AG08395 (cell line): ENCODE measurements around the gene PANK4.
A peak's percentile ranks its signal among the peaks of the same experiment; 100 is the strongest.

Source experiments
- DNase-seq: peaks from one replicate; pipeline ENCODE4 v3.0.0; 2012; ENCODE audit warnings: mixed read lengths, low spot score

The PANK4 gene

DNA sequence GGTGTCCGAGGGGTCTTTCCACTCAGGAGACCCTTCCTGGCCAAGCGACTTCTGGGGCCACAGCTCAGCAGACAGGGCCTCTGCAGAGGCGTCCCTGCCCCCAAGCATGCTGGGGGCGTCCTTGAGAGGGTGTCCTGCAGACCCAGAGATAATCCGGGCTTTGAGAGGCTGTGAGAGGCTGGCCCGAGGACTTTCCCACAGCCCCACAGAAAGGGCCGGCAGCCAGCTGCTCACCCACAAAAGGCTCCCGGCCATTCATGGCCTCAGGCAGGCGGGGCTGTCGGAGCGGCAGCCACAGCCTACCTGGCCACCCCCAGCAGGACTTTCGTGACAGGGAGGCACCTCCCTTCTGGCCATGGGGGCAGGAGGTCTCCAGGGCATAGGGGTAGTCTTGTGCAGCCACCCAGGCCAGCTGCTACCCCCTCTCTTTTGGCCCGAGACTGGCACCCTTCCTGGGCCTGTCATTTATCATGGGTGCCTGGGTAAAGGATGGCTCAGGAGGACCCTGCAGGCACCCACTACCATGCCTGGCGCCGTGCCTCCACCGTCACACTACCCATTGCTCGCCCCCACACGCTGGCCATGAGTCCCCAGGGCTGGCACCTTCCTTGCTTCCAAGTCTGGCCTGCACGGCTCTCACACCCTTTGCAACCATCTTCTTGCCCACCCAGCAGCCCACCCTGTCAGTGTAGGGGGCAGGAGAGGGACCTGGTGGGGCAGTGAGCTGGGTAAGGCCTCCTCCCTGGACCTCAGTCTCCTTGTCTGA lies 18.7 kb upstream of the PANK4 start:
- DNase-seq = no peak

DNA sequence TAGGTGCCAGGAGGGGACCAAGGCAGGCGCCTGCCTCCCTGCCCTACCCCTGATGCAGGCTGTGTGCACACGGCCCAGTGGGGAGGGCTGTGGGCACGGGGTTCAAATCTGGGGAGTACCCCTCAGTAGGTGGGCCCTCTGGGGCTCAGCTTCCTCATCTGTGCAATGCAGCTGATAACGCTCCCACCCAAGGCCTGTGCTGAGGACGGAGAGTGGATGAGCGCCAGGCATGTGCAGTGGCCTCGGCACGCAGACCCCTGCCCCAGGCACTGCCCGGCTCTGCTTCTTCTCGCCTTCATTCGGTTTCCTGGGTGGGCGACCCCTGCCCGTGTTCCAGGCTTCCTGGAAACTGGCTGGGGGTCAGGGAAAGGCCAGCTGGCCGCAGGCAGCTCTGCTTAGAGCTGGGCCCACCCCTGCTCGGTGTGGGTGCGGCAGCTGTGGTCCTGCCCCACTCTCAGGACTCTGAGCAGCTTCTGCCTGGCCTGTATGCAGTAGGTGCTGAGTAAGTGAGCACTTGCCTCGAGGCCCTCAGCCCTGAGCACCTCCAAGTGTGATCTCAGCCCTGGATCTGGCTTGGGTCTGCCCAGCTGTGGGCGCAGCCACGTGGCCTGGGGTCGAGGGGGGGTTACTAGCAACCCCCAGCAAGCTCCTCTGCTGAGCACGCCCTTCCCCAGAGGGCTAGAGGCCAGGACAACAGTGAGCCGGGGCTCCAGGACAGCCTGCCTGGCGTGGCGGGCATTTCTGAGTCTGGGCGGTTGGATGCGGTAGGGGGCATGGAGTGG lies 17.9 kb upstream of the PANK4 start:
- DNase-seq = no peak

DNA sequence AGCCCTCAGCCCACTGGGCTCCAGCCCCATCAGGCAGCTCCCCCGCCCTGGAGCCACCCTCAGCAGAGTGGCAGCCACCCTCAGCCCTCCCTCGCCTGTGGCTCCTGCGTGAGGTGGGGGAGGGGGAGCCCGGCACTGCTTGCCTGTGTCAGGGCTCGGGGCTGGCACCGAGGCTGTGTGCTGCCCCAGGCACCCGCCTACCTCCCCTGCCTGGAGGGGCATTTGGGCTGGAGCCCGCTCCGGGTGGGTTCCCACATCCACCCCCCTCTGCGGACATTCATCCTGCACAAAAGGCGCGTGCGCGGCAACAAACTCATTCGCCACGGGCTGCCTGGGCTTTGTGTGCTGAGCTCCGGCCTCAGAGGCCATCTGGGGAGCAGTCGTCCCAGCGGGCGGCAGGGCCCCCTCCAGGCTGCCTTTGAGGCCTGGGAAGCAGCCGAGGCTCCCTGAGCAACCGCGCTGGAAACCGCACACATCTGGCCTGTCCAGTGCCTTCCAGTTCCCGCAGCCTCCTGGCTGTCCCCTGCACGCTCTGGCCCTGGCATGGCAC lies 17.2 kb upstream of the PANK4 start:
- peak; percentile 38 for DNase-seq

DNA sequence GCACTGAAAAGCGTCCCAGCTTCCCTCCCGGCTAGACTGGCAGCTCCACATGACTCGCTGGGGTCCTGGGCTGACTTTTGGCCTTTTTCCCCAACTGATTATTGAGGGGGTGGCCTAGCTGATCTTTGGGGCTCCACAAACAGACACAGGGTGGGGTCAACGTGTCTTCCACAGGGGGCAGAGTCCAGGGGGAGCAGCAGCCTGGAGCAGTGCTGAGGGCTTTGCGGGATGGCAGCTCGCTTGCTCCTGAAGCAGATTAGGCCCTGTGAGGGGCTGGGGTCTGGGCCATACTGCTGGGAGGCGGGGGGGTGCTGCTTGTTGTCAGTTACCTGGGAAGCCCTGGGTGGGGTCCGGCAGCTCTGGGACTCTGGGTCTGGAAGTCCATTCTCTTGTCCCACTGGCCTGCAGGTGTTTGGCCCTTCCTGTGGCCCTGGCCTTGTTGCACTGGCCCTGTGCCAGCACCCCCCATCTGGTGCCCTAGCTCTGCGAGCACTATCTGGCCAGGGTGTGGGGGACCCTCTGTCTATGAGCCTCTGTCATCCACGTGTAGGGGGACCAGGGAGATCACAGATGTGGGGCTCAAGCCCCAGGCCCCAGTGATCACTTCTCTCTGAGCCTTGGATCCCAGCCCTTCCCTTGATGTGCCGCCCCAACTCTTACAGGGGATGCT lies 16.0 kb upstream of the PANK4 start:
- DNase-seq = no peak

DNA sequence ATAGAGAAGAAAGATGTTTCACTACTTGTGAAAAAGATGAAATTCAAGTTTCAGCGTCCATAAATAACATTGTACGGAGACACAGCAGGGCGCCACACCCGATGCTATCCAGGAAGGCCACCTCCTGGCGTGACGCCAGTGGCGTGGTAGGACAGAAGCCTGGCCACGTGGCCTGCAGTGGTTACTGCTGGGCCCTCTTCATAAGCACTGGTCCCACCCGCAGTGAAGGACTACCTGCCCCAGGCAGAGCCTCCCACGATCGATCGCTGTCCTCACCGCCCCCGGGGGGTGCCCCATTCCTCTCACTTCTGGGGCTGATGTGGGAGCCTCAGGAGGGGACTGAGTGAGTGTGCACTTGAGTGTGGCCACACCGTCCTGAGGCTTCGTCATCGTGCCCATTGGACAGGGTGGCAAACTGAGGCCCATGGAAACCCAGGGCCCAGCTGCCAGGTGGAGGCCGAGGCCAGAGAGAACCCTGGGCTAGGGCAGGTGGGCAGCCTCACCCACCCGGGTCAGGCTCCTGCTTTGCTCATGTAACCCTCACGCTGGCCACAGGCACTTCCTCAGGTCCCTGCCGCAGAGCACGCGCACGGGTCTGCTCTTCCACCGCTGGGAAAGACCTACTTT lies 15.3 kb upstream of the PANK4 start:
- DNase-seq = no peak

DNA sequence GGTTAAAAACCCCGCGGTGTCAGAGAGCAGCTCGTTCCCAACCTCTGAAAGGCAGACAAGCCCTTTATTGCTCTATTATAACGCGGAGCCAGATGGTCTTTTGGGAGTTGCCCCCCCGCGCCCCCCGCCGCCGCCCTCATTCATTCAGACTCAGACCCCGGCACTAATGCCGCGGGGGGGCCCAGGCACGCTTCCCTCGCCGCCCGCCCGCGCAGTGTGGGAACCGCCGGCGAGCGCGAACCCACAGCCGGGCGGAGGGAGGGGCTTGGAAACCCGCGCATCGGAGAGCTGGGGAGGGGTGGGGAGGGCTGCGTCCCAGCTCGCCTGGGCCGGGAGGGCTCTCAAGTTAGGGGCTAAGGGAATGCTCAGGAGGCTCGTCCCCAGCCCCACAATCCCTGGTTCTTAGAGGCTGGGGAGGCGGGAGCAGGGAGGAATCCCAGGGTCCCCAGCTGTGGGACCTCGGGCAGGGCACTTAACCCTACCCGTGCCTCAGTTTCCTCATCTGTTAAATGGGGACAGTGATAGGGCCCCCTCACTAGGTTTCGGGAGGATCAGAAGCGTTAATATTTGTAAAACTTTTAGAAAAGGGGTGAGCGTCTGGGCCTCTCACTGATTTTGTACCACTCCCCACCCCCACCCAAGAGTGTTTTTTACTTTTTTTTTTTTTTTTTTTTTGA lies 14.6 kb upstream of the PANK4 start:
- DNase-seq = no peak

DNA sequence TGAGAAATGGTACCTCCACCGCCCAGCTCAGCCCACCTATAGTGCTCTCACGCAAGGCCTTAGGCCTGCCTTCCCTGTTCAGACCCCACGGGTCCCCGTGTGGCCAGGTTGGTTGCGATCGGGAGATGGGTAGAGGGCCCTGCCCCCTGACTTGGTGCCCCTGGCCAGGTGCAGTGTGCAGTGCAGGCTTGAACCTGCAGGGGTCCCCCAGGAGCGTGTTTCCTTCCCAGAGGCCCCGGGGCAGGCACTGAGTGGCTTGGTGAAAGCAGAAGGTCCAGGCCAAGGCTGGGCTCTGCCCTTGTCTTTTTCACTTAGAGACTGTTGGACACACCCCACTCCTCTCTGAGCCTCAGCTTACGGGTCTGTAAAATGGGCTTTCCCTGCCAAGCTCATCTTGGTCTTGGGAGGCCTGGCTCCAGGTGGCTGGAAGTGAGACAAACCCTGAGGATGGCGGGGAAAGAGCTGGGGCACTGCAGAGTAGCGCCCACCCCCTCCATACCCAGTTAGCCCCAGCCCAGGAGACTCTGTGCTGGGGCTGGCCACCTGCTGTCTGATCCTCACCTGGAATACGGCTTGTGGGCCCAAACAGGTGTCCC lies 13.0 kb upstream of the PANK4 start:
- no peak for DNase-seq

DNA sequence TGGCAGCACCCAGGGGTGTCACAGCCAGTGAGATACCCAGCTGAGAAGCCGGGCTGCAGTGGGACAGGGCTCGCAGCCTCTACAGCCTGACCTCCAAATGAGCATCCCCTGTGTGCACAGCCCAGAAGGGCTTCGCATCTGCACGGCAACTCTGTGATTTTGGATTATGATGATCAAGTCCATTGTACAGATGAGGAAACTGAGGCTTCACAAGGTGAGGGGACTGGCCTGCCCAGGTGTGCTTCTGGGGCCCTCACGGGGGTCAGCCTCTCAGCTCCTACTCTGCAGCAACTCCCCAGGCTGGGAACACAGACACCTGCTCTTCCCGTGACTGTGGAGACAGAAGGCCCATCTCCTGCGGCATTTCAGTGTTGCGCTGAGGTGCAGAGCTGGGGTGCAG lies 12.5 kb upstream of the PANK4 start:
- DNase-seq = no peak

DNA sequence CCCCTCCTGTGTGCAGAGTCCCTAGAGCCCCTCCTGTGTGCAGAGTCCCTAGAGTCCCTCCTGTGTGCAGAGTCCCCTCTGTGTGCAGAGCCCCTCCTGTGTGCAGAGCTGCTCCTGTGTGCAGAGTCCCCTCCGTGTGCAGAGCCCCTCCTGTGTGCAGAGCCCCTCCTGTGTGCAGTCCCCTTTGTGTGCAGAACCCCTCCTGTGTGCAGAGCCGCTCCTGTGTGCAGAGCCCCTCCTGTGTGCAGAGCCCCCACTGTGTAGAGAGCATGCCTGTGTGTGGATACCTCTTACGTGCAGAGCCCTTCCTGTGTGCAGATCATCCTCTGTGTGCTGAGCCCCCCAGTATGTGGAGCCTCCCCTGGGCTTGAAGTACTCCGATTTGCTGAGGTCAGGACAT lies 12.0 kb upstream of the PANK4 start:
- no peak for DNase-seq

DNA sequence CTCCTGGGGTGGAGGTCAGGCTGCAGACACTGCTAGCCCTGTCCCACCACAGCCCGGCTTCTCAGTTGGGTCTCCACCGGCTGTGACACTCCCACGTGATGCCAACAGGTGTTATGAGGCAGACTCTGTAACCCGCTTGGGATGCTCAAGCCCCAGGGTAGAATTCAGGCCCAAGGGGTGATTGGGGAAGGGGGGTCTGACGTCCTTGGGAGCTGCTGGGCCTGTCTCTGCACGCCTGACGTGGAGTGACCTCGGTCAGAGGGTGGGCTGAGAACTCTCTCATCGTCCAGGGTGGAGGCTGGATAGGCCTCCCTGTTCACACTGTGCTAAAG lies 11.4 kb upstream of the PANK4 start:
- no peak for DNase-seq

DNA sequence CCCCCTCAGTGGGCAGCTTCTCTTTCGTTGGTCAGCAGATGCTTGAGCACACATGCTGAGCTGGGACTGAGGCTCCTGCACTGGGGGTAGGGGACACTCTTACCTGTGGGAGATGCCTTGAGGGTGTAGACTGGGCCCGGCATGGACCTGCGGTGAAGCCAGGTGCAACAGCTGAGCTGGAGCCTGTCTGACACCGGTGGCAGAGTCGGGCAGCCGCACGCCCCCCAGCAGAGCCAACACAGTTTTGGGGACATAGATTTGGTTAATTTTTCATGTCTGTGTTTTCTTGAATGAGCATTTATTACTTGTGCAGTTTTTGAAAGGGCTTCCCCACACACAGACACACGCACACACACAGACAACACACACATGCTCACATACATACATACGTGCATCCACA lies 9.6 kb upstream of the PANK4 start:
- no peak for DNase-seq

DNA sequence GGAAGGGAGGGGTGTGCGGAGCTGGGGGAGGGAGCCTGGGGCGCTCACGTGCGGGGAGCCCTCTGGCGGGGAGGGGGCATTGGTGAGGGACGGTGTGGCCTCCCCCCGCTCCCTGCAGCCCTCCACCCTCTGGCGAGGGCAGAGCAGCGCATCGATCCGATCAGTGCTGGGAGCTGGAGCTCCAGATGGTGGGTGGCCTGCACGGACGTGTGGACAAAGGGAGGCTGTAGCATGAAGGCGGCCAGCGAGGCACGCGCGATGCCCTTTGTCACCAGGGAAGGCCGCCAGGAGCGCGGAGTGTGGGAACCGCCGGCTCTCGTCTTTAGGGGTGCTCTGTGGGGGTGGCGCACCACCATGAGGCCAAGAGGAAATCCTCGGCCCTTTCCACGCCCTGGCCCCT lies 9.1 kb upstream of the PANK4 start:
- DNase-seq = no peak

DNA sequence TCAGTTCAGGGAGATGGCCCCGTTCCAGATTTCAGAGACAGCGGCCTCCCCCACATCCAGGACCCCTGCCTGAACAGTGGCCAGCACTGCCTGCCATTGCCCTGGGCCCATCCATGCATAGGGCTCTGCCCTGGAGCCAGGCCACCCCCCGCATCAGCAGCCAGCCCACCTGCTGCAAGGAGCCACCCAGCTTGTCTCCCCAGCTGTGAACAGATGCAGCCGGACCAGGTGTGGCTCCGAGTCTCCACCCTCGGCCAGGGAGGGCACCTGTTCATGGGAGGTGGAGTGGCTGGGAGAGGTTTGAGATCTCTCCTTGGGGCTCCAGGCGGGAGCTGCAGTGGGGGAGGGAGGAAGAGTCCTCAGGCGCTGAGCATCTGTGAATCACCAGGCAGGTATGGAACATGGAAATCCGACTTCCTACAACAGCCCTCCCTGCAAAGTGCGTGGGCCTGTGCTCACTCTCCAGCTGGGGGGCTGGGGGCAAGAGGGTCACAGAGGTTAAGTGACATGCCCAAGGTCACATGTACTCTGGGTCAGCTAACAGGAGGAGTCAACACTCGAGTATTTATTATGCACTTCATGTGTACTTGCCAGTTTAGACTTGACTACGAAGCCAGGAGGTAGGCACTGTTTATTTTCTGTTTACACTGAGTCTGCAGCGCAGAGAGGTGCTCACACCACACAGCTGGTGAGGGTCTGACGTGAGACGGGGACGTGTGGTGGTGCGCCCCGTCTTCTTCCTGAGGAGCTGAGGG lies 8.5 kb upstream of the PANK4 start:
- no peak for DNase-seq

DNA sequence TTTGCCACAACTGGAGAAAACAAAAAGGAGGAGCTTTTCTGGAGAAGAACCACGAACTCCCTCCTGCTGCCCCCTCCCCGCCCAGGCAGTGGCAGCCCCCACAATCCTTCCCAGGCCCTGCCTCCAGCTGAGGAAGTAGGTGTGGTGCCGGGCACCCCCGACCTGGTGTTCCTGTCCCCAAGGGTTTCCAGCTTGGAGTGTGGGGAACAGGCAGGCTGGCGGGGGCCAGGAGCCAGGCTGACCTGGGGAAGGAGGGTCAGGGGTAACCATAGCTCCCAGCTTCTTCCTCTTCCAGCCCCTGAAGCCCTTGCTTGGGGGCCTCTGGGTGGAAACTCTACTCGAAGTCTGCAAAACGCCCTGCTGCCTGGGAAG lies 7.9 kb upstream of the PANK4 start:
- no peak for DNase-seq

DNA sequence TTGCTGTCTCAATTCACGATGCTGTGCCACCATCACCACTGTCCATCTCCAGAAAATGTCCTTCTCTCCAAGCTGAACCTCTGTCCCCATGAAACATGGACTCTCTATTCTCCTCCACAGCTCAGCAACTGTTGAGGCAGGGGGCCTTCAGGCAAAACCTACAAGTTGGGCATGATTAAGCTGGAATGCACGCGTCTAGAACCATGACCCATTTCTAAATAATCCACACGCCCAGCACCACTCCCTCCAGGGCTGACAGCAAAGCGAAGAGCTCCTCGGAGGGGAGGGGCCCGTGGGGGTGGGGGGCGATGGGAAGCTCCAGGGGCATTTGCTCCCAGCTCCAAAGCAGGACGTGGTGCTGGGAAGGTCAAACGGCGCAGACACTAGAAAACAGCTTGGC lies 7.0 kb upstream of the PANK4 start:
- no peak for DNase-seq

DNA sequence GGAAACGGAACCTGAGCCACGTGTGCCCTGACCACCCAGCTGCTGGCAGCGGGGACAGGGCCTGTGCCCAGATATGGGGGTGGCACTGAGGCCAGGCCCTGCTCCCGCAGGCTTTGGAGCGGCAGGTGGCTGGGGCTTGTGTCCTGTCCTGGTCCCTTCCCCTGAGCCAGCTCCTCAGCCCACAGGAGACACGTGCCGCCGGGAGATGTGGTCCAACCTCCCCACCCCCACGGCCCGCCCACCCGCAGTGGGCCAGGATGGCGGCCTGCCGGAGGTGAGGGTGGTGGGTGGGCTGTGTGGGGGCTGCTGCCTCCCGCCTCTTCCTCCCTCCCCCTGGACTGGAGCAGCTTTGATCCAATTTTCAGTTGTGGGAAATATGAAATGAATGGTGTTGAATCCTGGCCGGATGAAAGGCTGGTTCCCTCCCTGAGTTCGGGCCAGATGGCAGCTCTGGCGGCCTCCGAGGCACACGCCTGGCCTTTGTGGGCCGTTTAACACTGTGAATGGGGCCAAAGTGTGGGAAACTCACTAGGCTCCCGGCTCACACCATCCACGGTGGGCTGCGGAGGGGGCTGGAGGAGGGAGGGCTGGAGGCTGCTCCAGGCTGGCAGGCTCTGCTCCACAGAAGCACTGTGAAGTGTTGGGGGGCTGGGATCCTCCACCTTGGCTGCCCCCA lies 6.2 kb upstream of the PANK4 start:
- no peak for DNase-seq

DNA sequence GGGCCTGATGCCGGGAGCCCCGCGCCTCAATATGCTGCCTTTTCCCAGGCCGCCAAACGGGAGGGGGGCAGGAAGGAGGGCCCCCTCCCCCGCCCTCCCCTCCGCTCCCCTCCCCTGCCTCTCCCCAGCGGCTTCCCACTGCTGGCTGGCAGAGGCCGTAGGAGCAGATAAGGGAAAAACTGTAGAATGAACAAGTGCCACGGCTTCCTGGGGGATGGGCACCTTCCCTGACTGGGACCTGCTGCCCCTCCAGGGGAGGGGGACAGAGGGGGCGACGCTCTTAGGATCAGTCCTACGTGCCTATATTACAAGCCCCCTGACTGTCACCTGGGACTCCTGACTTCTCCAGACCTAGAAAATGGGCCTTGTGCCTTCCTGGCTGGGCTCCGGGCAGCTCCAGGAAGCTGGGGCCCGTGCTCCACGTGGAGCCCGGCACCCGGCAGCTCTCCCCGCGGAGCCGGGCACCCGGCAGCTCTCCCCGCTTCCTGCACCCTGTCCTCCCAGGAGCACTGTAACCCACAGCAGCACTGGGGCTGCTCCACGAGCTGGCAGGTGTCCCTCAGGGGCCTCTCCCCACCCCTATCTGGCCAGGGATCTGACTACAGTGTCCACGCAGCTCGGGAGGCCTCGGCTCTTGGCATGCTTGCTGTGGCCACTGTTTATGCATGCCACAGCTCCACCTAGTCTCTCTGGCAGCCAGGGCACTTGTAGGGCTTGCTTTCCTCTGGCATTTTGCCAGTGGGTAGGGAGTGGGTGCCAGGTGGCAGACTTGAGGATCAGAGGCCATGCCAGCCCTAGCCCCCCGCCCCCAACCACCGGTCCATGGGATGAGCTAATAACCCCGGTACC lies 4.3 kb upstream of the PANK4 start:
- DNase-seq = no peak

DNA sequence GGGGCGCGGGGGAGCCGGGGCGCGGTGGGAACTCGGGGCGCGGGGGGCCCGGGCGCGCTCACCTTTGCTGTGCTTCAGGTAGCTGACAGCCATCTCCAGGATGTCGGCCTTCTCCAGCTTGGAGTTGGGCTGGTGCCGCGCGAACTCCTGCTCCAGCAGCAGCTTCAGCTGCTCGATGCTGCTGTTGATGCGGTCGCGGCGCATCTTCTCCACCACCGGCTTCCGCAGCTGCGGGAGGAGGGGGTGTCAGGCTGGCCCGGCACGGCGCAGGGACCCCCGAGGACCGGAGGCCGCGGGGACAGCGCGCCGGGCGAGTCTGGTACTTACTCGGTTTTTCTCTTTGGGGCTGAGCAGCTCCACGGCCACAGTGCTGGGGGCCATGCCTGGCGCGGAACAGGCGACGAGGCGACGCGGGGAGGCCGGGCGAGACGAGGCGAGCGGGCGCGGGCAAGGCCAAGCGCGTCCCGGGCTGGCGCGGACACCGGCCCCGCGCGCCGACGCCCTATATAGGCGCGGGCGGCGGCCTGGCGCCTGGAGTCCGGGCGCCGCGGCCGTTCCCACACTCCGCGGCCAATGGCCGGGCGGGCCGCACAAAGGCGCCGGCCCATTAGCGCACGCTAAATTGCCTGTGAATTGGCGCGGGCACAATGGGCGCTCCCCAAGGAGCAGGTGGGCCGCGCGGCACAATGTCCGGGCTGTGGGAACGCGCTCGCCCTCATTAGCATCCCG lies 3.6 kb upstream of the PANK4 start, which contains the start of gene HES5:
Gene HES5 (minus strand): TSS at position 480 of the 729 bp plus-strand sequence. CDS start 99 bp downstream, at position 381.
- no peak for DNase-seq
